GM21528 (cell line): ENCODE measurements around the gene NUMA1.

Experiments used
- ATAC-seq: cut with Tn5 transposase; IDR thresholded peaks from one replicate; pipeline ENCODE4 v1.9.1; 2021; ENCODE audit warnings: mild to moderate bottlenecking, moderate library complexity; ENCODE audit not compliant: unreplicated experiment, low FRiP score

Gene NUMA1

GRCh38 chr11:72069200-72069599 is 11.1 kb downstream of the NUMA1 start:
- no peak for ATAC-seq

GRCh38 chr11:72067676-72068075 is 12.7 kb downstream of the NUMA1 start:
- no peak for ATAC-seq

- ATAC-seq = no peak
Observed at GRCh38 chr11:72067266-72067665, 13.1 kb downstream of the NUMA1 start.

- no peak for ATAC-seq
Observed at GRCh38 chr11:72066855-72067254, 13.5 kb downstream of the NUMA1 start.

GRCh38 chr11:72061739-72062396 is 18.5 kb downstream of the NUMA1 start:
- no peak for ATAC-seq

- no peak for ATAC-seq
Observed at GRCh38 chr11:72058416-72059034, 21.8 kb downstream of the NUMA1 start.

GRCh38 chr11:72048766-72049460 is 31.4 kb downstream of the NUMA1 start:
- ATAC-seq = no peak

- ATAC-seq = no peak
Observed at GRCh38 chr11:72045849-72046248, 34.5 kb downstream of the NUMA1 start.

GRCh38 chr11:72042064-72042745 is 38.1 kb downstream of the NUMA1 start:
- ATAC-seq = no peak

- no peak for ATAC-seq
Observed at GRCh38 chr11:72041364-72042063, 38.8 kb downstream of the NUMA1 start.

- ATAC-seq = no peak
Observed at GRCh38 chr11:72040491-72041363, 39.6 kb downstream of the NUMA1 start.

GRCh38 chr11:72039856-72040401 is 40.4 kb downstream of the NUMA1 start:
- ATAC-seq = no peak

- no peak for ATAC-seq
Observed at GRCh38 chr11:72039031-72039855, 41.1 kb downstream of the NUMA1 start.

GRCh38 chr11:72038491-72038890 is 41.9 kb downstream of the NUMA1 start:
- no peak for ATAC-seq

GRCh38 chr11:72037554-72038311 is 42.6 kb downstream of the NUMA1 start:
- no peak for ATAC-seq

- no peak for ATAC-seq
Observed at GRCh38 chr11:72036687-72037086, 43.7 kb downstream of the NUMA1 start.

GRCh38 chr11:72030472-72031045 is 49.8 kb downstream of the NUMA1 start:
- ATAC-seq = no peak
